Calu3 (cell line): ENCODE measurements around the gene ARHGAP15. TPM values are rescaled to one million over a fixed set of nuclear protein-coding genes. Genes with fewer than 3 reads are reported as not detected.

Source experiments
- BruUV-seq: library from RNA; stranded (reverse); fragments of 400-500 nt; replicated peaks from 2 replicates; lab custom pipeline; 2021; lab: Mats Ljungman, UMichigan
- CTCF ChIA-PET: fragments of 300-600 bp; sonication (Branson Sonifier 250); formaldehyde crosslinking; loops from one replicate; lab custom pipeline; 2022; ENCODE audit warnings: antibody characterized with exemption; lab: Charles Lee
- DNase-seq: peaks from one replicate; pipeline ENCODE4 v3.0.0; 2022
- H3K27ac Mint-ChIP-seq: one replicate; pipeline ENCODE4 v1.8.0; 2022; ENCODE audit warnings: mixed read lengths; ENCODE audit not compliant: unreplicated experiment
- H3K27me3 Mint-ChIP-seq: one replicate; pipeline ENCODE4 v1.8.0; 2022; ENCODE audit warnings: mixed read lengths; ENCODE audit not compliant: unreplicated experiment
- H3K36me3 Mint-ChIP-seq: one replicate; pipeline ENCODE4 v1.8.0; 2022; ENCODE audit warnings: mild to moderate bottlenecking, moderate library complexity, mixed read lengths; ENCODE audit not compliant: insufficient read depth, unreplicated experiment
- H3K4me1 Mint-ChIP-seq: one replicate; pipeline ENCODE4 v1.8.0; 2022; ENCODE audit warnings: mild to moderate bottlenecking, low read depth, mixed read lengths; ENCODE audit not compliant: unreplicated experiment
- H3K4me3 Mint-ChIP-seq: one replicate; pipeline ENCODE4 v1.8.0; 2022; ENCODE audit warnings: mild to moderate bottlenecking, low read depth, moderate library complexity, mixed read lengths; ENCODE audit not compliant: unreplicated experiment
- H3K9me3 Mint-ChIP-seq: one replicate; pipeline ENCODE4 v1.8.0; 2022; ENCODE audit warnings: low read depth, mixed read lengths; ENCODE audit not compliant: unreplicated experiment
- intact Hi-C: fragments of 100-400 bp; cut with micrococcal nuclease; formaldehyde crosslinking; loops from one replicate; pipeline ENCODE4 v1.10.0; 2022; ENCODE audit not compliant: unreplicated experiment
- total RNA-seq: library from RNA; stranded (reverse); gene quantifications from 2 replicates; pipeline ENCODE4 v1.2.3, GENCODE V29; 2022
- TF ChIP-seq, protein P1 (sequence below): fragments of 200-600 bp; IDR thresholded peaks from one replicate; pipeline ENCODE4 v1.8.0; 2022; ENCODE audit warnings: antibody characterized with exemption; ENCODE audit not compliant: unreplicated experiment

Gene ARHGAP15
- total RNA-seq, 1 experiment from 2014 or later = not detected

DNA sequence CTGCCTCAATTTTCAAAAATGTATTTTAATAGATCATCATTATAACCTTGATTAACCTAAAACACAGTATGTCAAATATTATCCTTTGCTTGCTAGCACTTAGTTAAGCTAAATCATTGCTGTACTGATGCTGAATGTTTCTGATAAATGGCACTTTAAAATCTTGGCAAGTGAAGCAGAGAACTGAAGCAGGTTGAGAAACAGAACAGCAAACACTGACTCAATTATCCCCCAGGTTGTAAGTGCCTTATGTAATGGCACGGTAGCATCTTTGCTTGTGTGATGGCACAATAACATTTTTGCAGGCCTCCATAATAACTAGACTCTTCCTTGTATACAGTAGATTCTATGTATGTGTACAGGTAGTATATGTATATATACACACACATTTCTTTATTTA is 33.8 kb downstream of the ARHGAP15 start:
- H3K9me3 Mint-ChIP-seq = no peaks in the 10 kb centered on the region
- no peaks in the 10 kb centered on the region for H3K4me1 Mint-ChIP-seq
- no TSS peak for BruUV-seq
- H3K4me3 Mint-ChIP-seq = no peak overlapping the region
- no peak overlapping the region for H3K27ac Mint-ChIP-seq
- CTCF ChIA-PET = interaction anchor here (1.1 to 2.0 kb wide), 2 partner anchors 95 to 97 kb away, joined by 3 to 6 read pairs; no protein-coding TSS in a partner anchor
- intact Hi-C loops = loop anchor here (1.0 to 5.0 kb wide), 3 partner anchors 44 to 96 kb away; no protein-coding TSS in a partner anchor
- no peaks in the 10 kb centered on the region for H3K36me3 Mint-ChIP-seq
- no peaks in the 10 kb centered on the region for H3K27me3 Mint-ChIP-seq
- TF ChIP-seq, protein P1, sequence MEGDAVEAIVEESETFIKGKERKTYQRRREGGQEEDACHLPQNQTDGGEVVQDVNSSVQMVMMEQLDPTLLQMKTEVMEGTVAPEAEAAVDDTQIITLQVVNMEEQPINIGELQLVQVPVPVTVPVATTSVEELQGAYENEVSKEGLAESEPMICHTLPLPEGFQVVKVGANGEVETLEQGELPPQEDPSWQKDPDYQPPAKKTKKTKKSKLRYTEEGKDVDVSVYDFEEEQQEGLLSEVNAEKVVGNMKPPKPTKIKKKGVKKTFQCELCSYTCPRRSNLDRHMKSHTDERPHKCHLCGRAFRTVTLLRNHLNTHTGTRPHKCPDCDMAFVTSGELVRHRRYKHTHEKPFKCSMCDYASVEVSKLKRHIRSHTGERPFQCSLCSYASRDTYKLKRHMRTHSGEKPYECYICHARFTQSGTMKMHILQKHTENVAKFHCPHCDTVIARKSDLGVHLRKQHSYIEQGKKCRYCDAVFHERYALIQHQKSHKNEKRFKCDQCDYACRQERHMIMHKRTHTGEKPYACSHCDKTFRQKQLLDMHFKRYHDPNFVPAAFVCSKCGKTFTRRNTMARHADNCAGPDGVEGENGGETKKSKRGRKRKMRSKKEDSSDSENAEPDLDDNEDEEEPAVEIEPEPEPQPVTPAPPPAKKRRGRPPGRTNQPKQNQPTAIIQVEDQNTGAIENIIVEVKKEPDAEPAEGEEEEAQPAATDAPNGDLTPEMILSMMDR = no peak
- no peak for DNase-seq

DNA sequence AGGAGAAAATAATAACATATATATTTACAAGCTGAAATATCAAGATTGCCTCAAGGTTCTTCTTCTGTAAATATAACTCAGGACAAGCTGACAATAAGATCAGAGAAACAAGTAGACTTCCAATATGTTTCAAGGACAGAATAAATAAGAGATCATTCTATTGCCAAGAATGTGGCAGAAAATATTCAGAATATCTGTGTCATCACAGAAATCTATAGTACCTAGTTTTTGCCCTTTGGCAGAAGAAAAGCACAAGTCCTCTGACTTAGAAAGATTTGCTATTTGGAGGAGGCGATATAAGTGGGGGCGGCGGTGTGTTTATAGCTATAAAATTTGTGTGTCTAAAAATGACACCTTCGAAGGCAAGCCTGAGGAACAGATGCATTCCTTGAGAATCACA is 34.3 kb downstream of the ARHGAP15 start:
- Mint-ChIP-seq H3K27me3 (no peaks in the 10 kb centered on the region), H3K36me3 (no peaks in the 10 kb centered on the region), H3K27ac (no peak overlapping the region), H3K9me3 (no peaks in the 10 kb centered on the region), H3K4me3 (no peak overlapping the region), H3K4me1 (no peaks in the 10 kb centered on the region)
- DNase-seq = no peak
- BruUV-seq = no TSS peak
- CTCF ChIA-PET = interaction anchor here (1.1 to 2.0 kb wide), 2 partner anchors 95 to 96 kb away, joined by 3 to 6 read pairs; no protein-coding TSS in a partner anchor
- intact Hi-C loops = loop anchor here (2.0 to 5.0 kb wide), 2 partner anchors 44 to 59 kb away; no protein-coding TSS in a partner anchor
- TF ChIP-seq, protein P1 = no peak

DNA sequence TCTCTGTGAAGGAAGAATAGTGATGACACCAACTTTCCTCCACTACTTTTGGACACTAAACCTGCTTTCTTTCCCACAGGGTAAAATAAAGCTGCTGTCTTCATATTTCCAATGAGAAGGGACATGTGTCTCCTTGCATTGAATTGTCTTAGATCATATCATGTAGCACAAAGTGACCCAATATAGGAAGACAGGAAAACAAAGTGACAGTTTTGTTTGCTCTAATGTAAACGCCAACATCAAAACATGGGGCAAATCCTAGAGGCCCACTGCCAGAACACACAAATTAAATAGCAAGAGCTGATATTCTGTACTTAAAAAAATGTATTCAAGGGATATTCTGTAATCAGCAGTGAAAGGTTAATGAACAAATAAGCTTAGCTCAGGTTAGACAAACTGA is 36.1 kb downstream of the ARHGAP15 start:
- CTCF ChIA-PET = no interaction called here

DNA sequence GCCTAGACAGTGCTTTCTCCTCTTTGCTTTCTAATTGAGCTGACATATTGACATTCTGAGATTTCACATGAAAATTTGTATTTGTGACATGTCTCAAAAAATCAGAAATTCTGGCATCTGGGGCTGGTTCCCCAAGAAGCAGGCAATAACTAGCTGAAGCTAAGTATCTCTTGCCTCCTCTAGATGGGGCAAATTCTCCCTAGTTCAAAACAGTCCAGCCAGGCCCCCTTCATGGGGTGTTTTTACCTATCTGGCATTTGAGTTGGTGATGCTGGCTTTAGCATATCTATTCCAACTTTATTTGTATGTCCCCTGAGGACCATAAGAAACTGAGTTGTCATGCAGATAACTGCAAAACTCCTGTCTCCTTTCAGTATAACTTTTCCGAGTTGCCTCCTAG is 39.9 kb downstream of the ARHGAP15 start:
- intact Hi-C loops = no loop called here
- BruUV-seq = no TSS peak
- CTCF ChIA-PET = no interaction called here
- H3K36me3 Mint-ChIP-seq = no peaks in the 10 kb centered on the region
- H3K27me3 Mint-ChIP-seq = no peaks in the 10 kb centered on the region
- H3K27ac Mint-ChIP-seq = no peak overlapping the region
- H3K4me3 Mint-ChIP-seq = no peak overlapping the region
- TF ChIP-seq, protein P1 = no peak
- H3K9me3 Mint-ChIP-seq = no peaks in the 10 kb centered on the region
- no peaks in the 10 kb centered on the region for H3K4me1 Mint-ChIP-seq
- no peak for DNase-seq

More for the DNA sequence above, 36.1 kb downstream of the ARHGAP15 start:
- Mint-ChIP-seq H3K9me3 (no peaks in the 10 kb centered on the region), H3K27me3 (no peaks in the 10 kb centered on the region), H3K4me1 (no peaks in the 10 kb centered on the region), H3K4me3 (no peak overlapping the region), H3K27ac (no peak overlapping the region), H3K36me3 (no peaks in the 10 kb centered on the region)
- intact Hi-C loops = no loop called here
- TF ChIP-seq, protein P1 = no peak
- DNase-seq = no peak
- no TSS peak for BruUV-seq
